HepG2 (cell line): Measurements from ENCODE around the gene LINGO3. TPM values are rescaled to one million over a fixed set of nuclear protein-coding genes. Genes with fewer than 3 reads are reported as not detected.
A peak's percentile ranks its signal among the peaks of the same experiment; 100 is the strongest.

Experiments used
- ATAC-seq: fragments of 200-7000 bp; cut with Tn5 transposase; 3 replicates; pipeline ENCODE4 v1.9.1; 2020; ENCODE audit warnings: mild to moderate bottlenecking, moderate library complexity
- BruUV-seq: library from RNA; stranded (reverse); fragments of 400-500 nt; replicated peaks from 2 replicates; lab custom pipeline; 2021; lab: Mats Ljungman, UMichigan
- CTCF ChIA-PET: fragments of 300-600 bp; formaldehyde crosslinking; extraction: SDS; loops from one replicate; lab custom pipeline; 2021; ENCODE audit warnings: low total read pairs, inconsistent platforms, low intra/inter-chr PET ratio; lab: Yijun Ruan, JAX
- POLR2A ChIA-PET: fragments of 350-600 bp; sonication (Branson Sonifier 250); formaldehyde crosslinking; loops from one replicate; lab custom pipeline; 2020; ENCODE audit warnings: antibody characterized with exemption, inconsistent platforms; lab: Yijun Ruan, JAX
- DNase-seq: peaks from one replicate; pipeline ENCODE4 v3.0.0-alpha.2; 2015; ENCODE audit warnings: low spot score
- FAIRE-seq: peaks from 3 replicates; lab custom pipeline; 2011; peaks lifted over from hg19 to GRCh38; lab: Jason Lieb, UNC
- H2AFZ ChIP-seq: one replicate; pipeline ENCODE4 v1.6.1; 2011; ENCODE audit warnings: low read length, inconsistent platforms
- H3K27ac ChIP-seq: fragments of 300-600 bp; 3 replicates; pipeline ENCODE4 v1.8.0; 2011; ENCODE audit warnings: mixed run types, mild to moderate bottlenecking, mixed read lengths, low read length, inconsistent platforms; ENCODE audit not compliant: insufficient read depth; ENCODE audit errors: extremely low read length
- H3K27me3 ChIP-seq, 2 experiments: fragments of 200-600 bp in 1 of 2; 2 replicates in 1 of 2; 3 replicates in 1 of 2; pipeline versions ENCODE4 v1.6.0 to v1.8.0; 2011; ENCODE audit warnings: low read length in 2 of 2, mild to moderate bottlenecking in 2 of 2, moderate library complexity in 2 of 2, inconsistent platforms in 1 of 2; ENCODE audit not compliant: insufficient read depth in 2 of 2, control insufficient read depth in 1 of 2
- H3K36me3 ChIP-seq, 2 experiments: fragments of 200-600 bp in 1 of 2; replicated peaks in 1 of 2; 2 replicates in 1 of 2; 3 replicates in 1 of 2; pipeline versions ENCODE4 v1.5.1 to v1.8.0; 2011; ENCODE audit warnings: low read length in 2 of 2, inconsistent platforms in 1 of 2; ENCODE audit not compliant: insufficient read depth in 2 of 2, control insufficient read depth in 1 of 2
- H3K4me1 ChIP-seq: 2 replicates; pipeline ENCODE4 v1.5.1; 2012; ENCODE audit warnings: low read length, inconsistent platforms; ENCODE audit not compliant: insufficient read depth
- H3K4me2 ChIP-seq: 2 replicates; pipeline ENCODE4 v1.6.0; 2011; ENCODE audit warnings: low read depth, low read length, inconsistent platforms
- H3K4me3 ChIP-seq, 3 experiments: fragments of 200-600 bp in 1 of 3; sonication (generic), shearing (Covaris generic) in 1 of 3; replicated peaks in 1 of 3; 2 replicates each; pipeline ENCODE4 v1.5.1; 2011 to 2016; ENCODE audit warnings: low read length in 3 of 3, inconsistent platforms in 2 of 3, low read depth in 2 of 3, mild to moderate bottlenecking in 2 of 3, control low read depth in 1 of 3, mixed read lengths in 1 of 3; ENCODE audit not compliant: insufficient read depth in 1 of 3
- H3K79me2 ChIP-seq: one replicate; pipeline ENCODE4 v1.6.1; 2011; ENCODE audit warnings: low read length, inconsistent platforms; ENCODE audit not compliant: insufficient read depth
- H3K9ac ChIP-seq: 2 replicates; pipeline ENCODE4 v1.6.0; 2011; ENCODE audit warnings: mild to moderate bottlenecking, low read depth, low read length, inconsistent platforms; ENCODE audit not compliant: insufficient read depth
- H3K9me3 ChIP-seq: 2 replicates; pipeline ENCODE4 v1.5.1; 2012; ENCODE audit warnings: mild to moderate bottlenecking, low read length
- H4K20me1 ChIP-seq: 2 replicates; pipeline ENCODE4 v1.6.0; 2011; ENCODE audit warnings: inconsistent platforms, mild to moderate bottlenecking, low read length, moderate library complexity; ENCODE audit not compliant: insufficient read depth
- DDIT3 ChIP-seq: sonication (generic); formaldehyde crosslinking; IDR thresholded peaks from 2 replicates; pipeline ENCODE4 v1.4.0; 2020; ENCODE audit warnings: mild to moderate bottlenecking, missing genetic modification reagents
- DMTF1 ChIP-seq: sonication (generic); formaldehyde crosslinking; IDR thresholded peaks from 2 replicates; pipeline ENCODE4 v1.4.0; 2020; ENCODE audit warnings: mild to moderate bottlenecking, missing genetic modification reagents
- FOXP1 ChIP-seq, 2 experiments: fragments of 450-650 bp in 1 of 2; IDR thresholded peaks; 2 replicates each; pipeline ENCODE4 v1.6.1; 2017 to 2018; ENCODE audit warnings: antibody characterized with exemption in 1 of 2
- HNRNPLL ChIP-seq: fragments of 200-400 bp; formaldehyde crosslinking; IDR thresholded peaks from 2 replicates; pipeline ENCODE4 v1.6.1; 2017; ENCODE audit warnings: mild to moderate bottlenecking, low read depth, low read length; ENCODE audit not compliant: poor library complexity, severe bottlenecking
- KMT2B ChIP-seq: IDR thresholded peaks from 2 replicates; pipeline ENCODE4 v1.6.1; 2016; ENCODE audit warnings: missing genetic modification reagents, missing compliant biosample characterization
- MXD3 ChIP-seq: IDR thresholded peaks from 2 replicates; pipeline ENCODE4 v1.6.1; 2016; ENCODE audit warnings: mild to moderate bottlenecking, missing biosample characterization, missing genetic modification reagents
- RARG ChIP-seq: sonication (generic); formaldehyde crosslinking; IDR thresholded peaks from 2 replicates; pipeline ENCODE4 v1.4.0; 2020; ENCODE audit warnings: low read depth, mild to moderate bottlenecking, missing genetic modification reagents
- RBFOX2 ChIP-seq: fragments of 200-400 bp; formaldehyde crosslinking; IDR thresholded peaks from 2 replicates; pipeline ENCODE4 v1.6.1; 2017; ENCODE audit warnings: low read depth, mild to moderate bottlenecking, low read length
- TAF15 ChIP-seq: fragments of 200-400 bp; formaldehyde crosslinking; IDR thresholded peaks from one replicate; pipeline ENCODE4 v1.6.1; 2018; ENCODE audit warnings: mild to moderate bottlenecking, low read depth, low read length; ENCODE audit not compliant: poor library complexity, severe bottlenecking
- TRIM24 ChIP-seq: sonication (generic); formaldehyde crosslinking; IDR thresholded peaks from 2 replicates; pipeline ENCODE4 v1.8.0; 2022; ENCODE audit warnings: mild to moderate bottlenecking, missing genetic modification reagents
- ZBTB33 ChIP-seq: sonication (generic); formaldehyde crosslinking; IDR thresholded peaks from 2 replicates; pipeline ENCODE4 v1.4.0; 2020; ENCODE audit warnings: missing genetic modification reagents
- ZNF329 ChIP-seq: sonication (generic); formaldehyde crosslinking; IDR thresholded peaks from 2 replicates; pipeline ENCODE4 v1.9.0; 2021; ENCODE audit warnings: low read depth, mild to moderate bottlenecking, missing genetic modification reagents
- ZNF513 ChIP-seq: sonication (generic); formaldehyde crosslinking; conservative IDR thresholded peaks from 2 replicates; pipeline ENCODE4 v1.5.0; 2020; ENCODE audit warnings: missing genetic modification reagents
- ZNF780A ChIP-seq: sonication (generic); formaldehyde crosslinking; IDR thresholded peaks from 2 replicates; pipeline ENCODE4 v1.8.0; 2022; ENCODE audit warnings: mild to moderate bottlenecking, missing genetic modification reagents, moderate library complexity
- WGBS: methylation state at CpG from one replicate; pipeline ENCODE4 v1.1.6; 2017; ENCODE audit warnings: low lambda C conversion rate; 5-methylcytosine and 5-hydroxymethylcytosine counted together
- in situ Hi-C: cut with HindIII; loops from 2 replicates; pipeline ENCODE4 v1.10.0; 2017; ENCODE audit warnings: low pct_unique_long_range_greater_than_20kb; ENCODE audit not compliant: extremely low pct_ligation_motif_present
- intact Hi-C: fragments of 100-400 bp; cut with micrococcal nuclease; formaldehyde crosslinking; loops from one replicate; pipeline ENCODE4 v1.10.0; 2022; ENCODE audit not compliant: unreplicated experiment
- polyA plus RNA-seq, 8 experiments: library from polyadenylated mRNA; depleted of rRNA in 3 of 8; stranded (reverse) in 7 of 8; unstranded in 1 of 8; fragments of >200 nt; fragmentation: Illumina TruSeq in 4 of 8; extraction: Trizol in 4 of 8; gene quantifications; 2 replicates each; pipeline versions ENCODE4 v1.2.1 to v1.2.3, GENCODE V29; 2011 to 2016; ENCODE audit warnings: low read depth in 4 of 8, missing spikeins in 1 of 8, mixed read lengths in 1 of 8; ENCODE audit not compliant: insufficient read depth in 1 of 8
- total RNA-seq, 5 experiments: library from RNA; depleted of rRNA; stranded (reverse); fragments of >200 nt; fragmentation: Illumina TruSeq; extraction: Trizol; gene quantifications; 2 replicates each; pipeline ENCODE4 v1.2.3, GENCODE V29; 2016; ENCODE audit warnings: low read depth in 1 of 5

Gene LINGO3
- total and polyA plus RNA-seq, 2 of the 13 experiments (the other 11 are each of a cell fraction or from before 2014, with no cell fraction given): not detected

GRCh38 chr19:2275588-2276428, 32.1 kb downstream of the LINGO3 start:
- peaks cover 40% of the 10 kb centered on the region for H3K4me1 ChIP-seq
- peaks cover 4 to 17% of the 10 kb centered on the region in 2 experiments; a peak in 4 of 5 replicates for H3K36me3 ChIP-seq
- H3K9ac ChIP-seq: no peak overlapping the region
- no peak overlapping the region for H2AFZ ChIP-seq
- no peaks in the 10 kb centered on the region for H3K27me3 ChIP-seq
- H3K27ac ChIP-seq: no peak overlapping the region
- H4K20me1 ChIP-seq: peaks cover 46% of the 10 kb centered on the region
- ATAC-seq (no peak), FAIRE-seq (no peak), DNase-seq (no peak)
- intact Hi-C loops: loop anchor here (1.0 kb wide), 1 partner anchor 40 kb away; no protein-coding TSS in a partner anchor
- H3K9me3 ChIP-seq: no peaks in the 10 kb centered on the region
- ChIA-PET CTCF (interaction anchor here (1.2 to 1.5 kb wide), 2 partner anchors 23 to 40 kb away, joined by 3 to 16 read pairs; no protein-coding TSS in a partner anchor), POLR2A (interaction anchor here (1.2 kb wide), 1 partner anchor 10 kb away, joined by 3 read pairs; no protein-coding TSS in a partner anchor)
- no peak overlapping the region for H3K4me3 ChIP-seq
- H3K79me2 ChIP-seq: peaks cover 19% of the 10 kb centered on the region
- in situ Hi-C loops: loop anchor here (5.0 kb wide), 1 partner anchor 41 kb away; no protein-coding TSS in a partner anchor
- no peak overlapping the region for H3K4me2 ChIP-seq
- BruUV-seq: no TSS peak
- WGBS: 98% methylated on average over 33 of the region's 74 CpGs
- no peak for TF ChIP-seq KMT2B
- no peak for TF ChIP-seq TAF15
- TF ChIP-seq TRIM24 (CRISPR knock-in tag): no peak
- no peak for TF ChIP-seq DDIT3 (CRISPR knock-in tag)
- TF ChIP-seq ZNF513 (CRISPR knock-in tag): no peak
- peak; percentile 27; the same call in 1 of the 2 replicates for TF ChIP-seq ZBTB33 (CRISPR knock-in tag)
- no peak for TF ChIP-seq FOXP1 (IDR thresholded peaks at IDR 0.05)
- no peak for TF ChIP-seq FOXP1 (CRISPR knock-in tag; IDR thresholded peaks at IDR 0.05)
- no peak for TF ChIP-seq ZNF329 (CRISPR knock-in tag)
- no peak for TF ChIP-seq ZNF780A (CRISPR knock-in tag)
- peak; percentile 51 for TF ChIP-seq RBFOX2
- no peak for TF ChIP-seq DMTF1 (CRISPR knock-in tag)
- no peak for TF ChIP-seq MXD3
- no peak for TF ChIP-seq RARG (CRISPR knock-in tag)
- TF ChIP-seq HNRNPLL: peak; percentile 5
